Mesenchymal stem cell (in vitro differentiated cells and primary cell): Measurements from ENCODE around the gene SKIL.

Source experiments
- DNase-seq: peaks from one replicate; pipeline ENCODE4 v3.0.0-alpha.2; 2013
- H2AFZ ChIP-seq: one replicate; pipeline ENCODE4 v1.6.1; 2013; ENCODE audit warnings: low read depth, mild to moderate bottlenecking, control low read depth, inconsistent platforms, low read length, moderate library complexity
- H2AK5ac ChIP-seq: 2 replicates; pipeline ENCODE4 v1.6.1; 2013; ENCODE audit warnings: low read length, moderate library complexity, mild to moderate bottlenecking, inconsistent platforms; ENCODE audit not compliant: severe bottlenecking
- H2BK120ac ChIP-seq: one replicate; pipeline ENCODE4 v1.6.1; 2013; ENCODE audit warnings: low read depth, mild to moderate bottlenecking, inconsistent platforms, low read length, moderate library complexity
- H2BK12ac ChIP-seq, 2 experiments: one replicate each; pipeline ENCODE4 v1.6.1; 2013; ENCODE audit warnings: inconsistent platforms in 2 of 2, low read length in 2 of 2, mild to moderate bottlenecking in 2 of 2, moderate library complexity in 2 of 2, control low read depth in 1 of 2
- H2BK15ac ChIP-seq: one replicate; pipeline ENCODE4 v1.6.1; 2013; ENCODE audit warnings: mild to moderate bottlenecking, low read depth, inconsistent platforms; ENCODE audit not compliant: poor library complexity, severe bottlenecking
- H2BK5ac ChIP-seq: 2 replicates; pipeline ENCODE4 v1.6.1; 2013; ENCODE audit warnings: low read depth, mild to moderate bottlenecking, low read length, control low read depth, inconsistent platforms; ENCODE audit not compliant: poor library complexity, severe bottlenecking
- H3K14ac ChIP-seq, 2 experiments: one replicate each; pipeline ENCODE4 v1.6.1; 2013; ENCODE audit warnings: inconsistent platforms in 2 of 2, low read length in 2 of 2, control low read depth in 1 of 2, mild to moderate bottlenecking in 1 of 2, moderate library complexity in 1 of 2
- H3K18ac ChIP-seq, 2 experiments: one replicate each; pipeline ENCODE4 v1.6.1; 2013; ENCODE audit warnings: inconsistent platforms in 2 of 2, low read length in 2 of 2, control low read depth in 1 of 2, low read depth in 1 of 2, mild to moderate bottlenecking in 1 of 2
- H3K23ac ChIP-seq, 2 experiments: one replicate each; pipeline ENCODE4 v1.6.1; 2013; ENCODE audit warnings: inconsistent platforms in 2 of 2, low read length in 2 of 2, mild to moderate bottlenecking in 2 of 2, moderate library complexity in 2 of 2, control low read depth in 1 of 2
- H3K27ac ChIP-seq: 2 replicates; pipeline ENCODE4 v1.5.1; 2013; ENCODE audit warnings: mild to moderate bottlenecking, moderate library complexity, low read length, control low read depth, inconsistent platforms; ENCODE audit not compliant: poor library complexity, severe bottlenecking
- H3K27me3 ChIP-seq, 2 experiments: 2 replicates each; pipeline versions ENCODE4 v1.6.1 to v1.7.0; 2013; ENCODE audit warnings: low read length in 2 of 2, mild to moderate bottlenecking in 2 of 2, moderate library complexity in 2 of 2, control low read depth in 1 of 2, inconsistent platforms in 1 of 2; ENCODE audit not compliant: control insufficient read depth in 1 of 2, insufficient read depth in 1 of 2
- H3K36me3 ChIP-seq, 2 experiments: 2 replicates each; pipeline versions ENCODE4 v1.6.1 to v1.7.0; 2013; ENCODE audit warnings: low read length in 2 of 2, control low read depth in 1 of 2, inconsistent platforms in 1 of 2, low read depth in 1 of 2, mild to moderate bottlenecking in 1 of 2; ENCODE audit not compliant: insufficient read depth in 2 of 2, control insufficient read depth in 1 of 2
- H3K4ac ChIP-seq, 2 experiments: one replicate each; pipeline ENCODE4 v1.6.1; 2013; ENCODE audit warnings: inconsistent platforms in 2 of 2, low read length in 2 of 2, mild to moderate bottlenecking in 2 of 2, moderate library complexity in 2 of 2, control low read depth in 1 of 2, low read depth in 1 of 2
- H3K4me1 ChIP-seq: 2 replicates; pipeline ENCODE4 v1.6.1; 2013; ENCODE audit warnings: low read depth, low read length, control low read depth; ENCODE audit not compliant: control insufficient read depth, insufficient read depth
- H3K4me2 ChIP-seq: 2 replicates; pipeline ENCODE4 v1.6.1; 2013; ENCODE audit warnings: low read length, mild to moderate bottlenecking, inconsistent platforms; ENCODE audit not compliant: poor library complexity, severe bottlenecking
- H3K4me3 ChIP-seq, 2 experiments: 2 replicates each; pipeline versions ENCODE4 v1.5.1 to v1.7.0; 2013; ENCODE audit warnings: low read length in 2 of 2, mild to moderate bottlenecking in 2 of 2, control low read depth in 1 of 2, low read depth in 1 of 2; ENCODE audit not compliant: insufficient read depth in 1 of 2
- H3K79me1 ChIP-seq: replicated peaks from 2 replicates; pipeline ENCODE4 v1.6.1; 2013; ENCODE audit warnings: mild to moderate bottlenecking, control low read depth, low read length, inconsistent platforms; ENCODE audit not compliant: poor library complexity, severe bottlenecking
- H3K9ac ChIP-seq: 2 replicates; pipeline ENCODE4 v1.7.0; 2013; ENCODE audit warnings: mild to moderate bottlenecking, low read length, moderate library complexity
- H3K9me3 ChIP-seq: 2 replicates; pipeline ENCODE4 v1.7.0; 2013; ENCODE audit warnings: mild to moderate bottlenecking, low read length; ENCODE audit not compliant: control insufficient read depth
- H4K8ac ChIP-seq: one replicate; pipeline ENCODE4 v1.6.1; 2013; ENCODE audit warnings: inconsistent platforms, mild to moderate bottlenecking, low read length, moderate library complexity
- H4K91ac ChIP-seq: one replicate; pipeline ENCODE4 v1.6.1; 2013; ENCODE audit warnings: mild to moderate bottlenecking, low read length, inconsistent platforms
- WGBS: methylation state at CpG from one replicate; pipeline ENCODE4 v1.1.7; 2013; ENCODE audit warnings: mixed read lengths; 5-methylcytosine and 5-hydroxymethylcytosine counted together

SKIL gene

DNA sequence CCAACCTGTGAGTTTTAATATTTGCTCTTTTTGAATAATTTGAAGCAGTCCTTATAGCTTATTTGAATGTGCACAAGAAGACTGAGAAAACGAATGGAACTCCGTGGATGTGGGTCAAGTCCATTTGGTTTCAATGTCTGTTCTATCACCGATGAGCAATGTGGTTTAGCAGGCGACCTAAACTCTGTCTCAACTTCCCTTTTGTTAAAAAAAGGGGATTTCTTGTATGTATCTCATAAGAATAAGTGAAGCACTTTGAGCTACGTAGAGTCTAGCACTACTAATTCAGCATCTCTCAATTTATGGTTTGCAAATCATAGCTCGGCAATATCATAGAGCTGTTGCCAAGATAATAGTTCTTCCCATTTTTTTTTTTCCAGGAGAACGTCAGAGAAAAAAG is 4.6 kb upstream of the SKIL start:
- Histone ChIP-seq H2BK15ac (no peak overlapping the region), H3K27ac (no peak overlapping the region), H2BK120ac (no peak overlapping the region), H3K9ac (no peak overlapping the region), H3K4me2 (no peak overlapping the region), H4K91ac (no peak overlapping the region), H3K14ac (no peak overlapping the region), H2AFZ (no peak overlapping the region), H3K18ac (no peak overlapping the region), H2BK5ac (no peak overlapping the region), H3K9me3 (no peaks in the 10 kb centered on the region), H3K79me1 (no peaks in the 10 kb centered on the region), H3K23ac (no peak overlapping the region), H3K36me3 (no peaks in the 10 kb centered on the region), H4K8ac (no peak overlapping the region), H2BK12ac (no peak overlapping the region), H3K4me1 (peaks cover 1% of the 10 kb centered on the region), H3K4me3 (no peak overlapping the region), H3K27me3 (no peaks in the 10 kb centered on the region), H2AK5ac (no peak overlapping the region), H3K4ac (no peak overlapping the region)
- DNase-seq: no peak
- WGBS: 91% methylated on average over 5 of the region's 7 CpGs

DNA sequence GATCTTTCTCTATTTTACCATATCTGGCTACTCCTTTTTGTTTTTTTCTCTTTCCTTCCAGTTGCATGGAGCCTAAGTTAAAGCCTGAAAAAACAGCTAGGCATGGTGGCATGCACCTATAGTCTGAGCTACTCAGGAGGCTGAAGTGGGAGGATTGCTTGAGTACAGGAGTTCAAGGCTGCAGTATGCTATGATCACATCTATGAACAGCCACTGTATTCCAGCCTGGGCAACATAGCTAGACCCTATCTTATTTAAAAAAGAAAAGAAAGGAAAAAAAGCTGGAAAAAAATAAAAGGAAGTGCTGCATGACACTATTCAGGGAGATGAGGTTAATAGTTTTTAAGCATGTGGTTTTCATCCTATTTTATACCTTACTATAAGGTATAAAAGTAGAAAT is 4.0 kb upstream of the SKIL start:
- no peaks in the 10 kb centered on the region for H3K79me1 ChIP-seq
- no peak overlapping the region for H3K18ac ChIP-seq
- no peaks in the 10 kb centered on the region for H3K9me3 ChIP-seq
- H3K23ac ChIP-seq: no peak overlapping the region
- H4K8ac ChIP-seq: no peak overlapping the region
- H3K9ac ChIP-seq: no peak overlapping the region
- no peak overlapping the region for H2BK12ac ChIP-seq
- peaks cover 1% of the 10 kb centered on the region for H3K4me1 ChIP-seq
- no peak overlapping the region for H3K4me2 ChIP-seq
- H2AK5ac ChIP-seq: no peak overlapping the region
- H3K36me3 ChIP-seq: no peaks in the 10 kb centered on the region
- no peak overlapping the region for H4K91ac ChIP-seq
- no peak overlapping the region for H3K4ac ChIP-seq
- H2BK5ac ChIP-seq: no peak overlapping the region
- no peak overlapping the region for H2BK120ac ChIP-seq
- H3K14ac ChIP-seq: no peak overlapping the region
- no peak overlapping the region for H3K4me3 ChIP-seq
- DNase-seq: no peak
- no peak overlapping the region for H2AFZ ChIP-seq
- H3K27me3 ChIP-seq: no peaks in the 10 kb centered on the region
- no peak overlapping the region for H3K27ac ChIP-seq
- no peak overlapping the region for H2BK15ac ChIP-seq

DNA sequence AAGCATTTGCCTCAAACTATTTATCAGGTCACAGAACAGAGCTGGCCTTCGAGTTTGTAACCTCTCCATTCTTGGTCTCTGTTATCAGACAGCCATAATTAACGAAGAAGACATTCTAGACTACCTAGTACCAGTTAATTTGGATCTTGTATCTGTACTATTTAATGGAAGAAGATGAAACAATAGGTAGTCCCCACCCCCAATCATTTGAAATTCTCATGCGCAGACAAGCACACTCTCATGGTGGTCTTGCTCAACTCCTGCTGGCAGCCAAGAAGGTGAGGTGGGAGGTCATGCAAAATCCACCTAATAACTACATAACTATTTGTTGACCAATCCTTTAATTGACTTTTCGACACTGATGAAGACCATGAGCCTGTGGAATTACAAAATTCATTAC is 2.8 kb upstream of the SKIL start:
- Histone ChIP-seq H2AFZ (no peak overlapping the region), H3K27ac (no peak overlapping the region), H2AK5ac (no peak overlapping the region), H3K18ac (no peak overlapping the region), H4K8ac (no peak overlapping the region), H4K91ac (no peak overlapping the region), H3K4me2 (no peak overlapping the region), H3K14ac (no peak overlapping the region), H3K36me3 (no peaks in the 10 kb centered on the region), H3K4ac (peak overlapping the region in 1 of 2 experiments; percentile 26), H3K4me1 (peaks cover 1% of the 10 kb centered on the region), H2BK120ac (no peak overlapping the region), H3K4me3 (no peak overlapping the region), H2BK12ac (peak overlapping the region in 1 of 2 experiments; percentile 48), H2BK5ac (no peak overlapping the region), H3K27me3 (no peaks in the 10 kb centered on the region), H3K9ac (no peak overlapping the region), H3K79me1 (no peaks in the 10 kb centered on the region), H2BK15ac (no peak overlapping the region), H3K9me3 (no peaks in the 10 kb centered on the region), H3K23ac (no peak overlapping the region)
- DNase-seq: no peak
- 100% methylated on average over 2 of the region's 4 CpGs for WGBS

DNA sequence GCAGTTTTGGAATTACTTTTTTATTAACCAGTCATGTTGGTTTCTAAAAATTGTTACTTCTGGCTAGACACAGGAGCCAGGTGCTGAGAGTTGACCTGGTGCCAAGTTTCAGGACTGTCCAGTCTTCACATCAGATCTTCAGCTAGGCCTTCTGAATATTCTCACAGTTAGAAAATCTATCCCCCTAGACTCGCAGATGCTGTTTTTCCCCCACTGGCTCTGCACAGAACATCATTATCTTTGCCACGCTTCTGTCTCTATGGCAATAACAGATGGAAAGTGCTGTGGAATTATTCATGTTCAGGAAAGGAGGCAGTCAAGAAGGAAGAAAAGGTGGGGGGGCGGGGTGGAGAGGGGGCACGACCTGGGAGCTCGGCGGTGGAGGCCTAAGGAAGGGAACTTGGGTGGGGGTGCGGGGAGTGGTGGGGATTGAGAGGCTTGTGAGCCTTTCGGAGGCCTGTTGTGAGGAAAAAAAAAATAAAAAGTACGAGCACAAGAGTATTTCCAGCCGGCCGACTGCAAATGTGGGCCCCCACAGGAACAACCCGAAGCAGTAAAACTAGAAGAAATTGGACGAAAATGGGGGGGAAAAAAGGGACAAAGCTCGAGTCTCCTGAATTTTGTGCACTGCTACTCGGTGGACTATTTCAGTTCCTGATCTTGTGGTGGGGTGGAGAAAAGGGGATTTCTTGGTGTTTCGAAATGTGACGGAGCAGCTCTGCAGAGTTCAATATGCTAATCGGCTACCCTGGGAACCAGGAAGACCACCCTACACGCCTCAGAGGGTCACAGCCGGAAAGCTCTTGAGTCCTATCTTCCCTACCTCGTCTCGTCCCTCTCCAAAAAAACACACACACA is 1.5 kb upstream of the SKIL start:
- Histone ChIP-seq H2BK12ac (peak overlapping the region in 1 of 2 experiments; percentile 63), H2BK15ac (no peak overlapping the region), H3K4me1 (peaks cover 3% of the 10 kb centered on the region), H2AFZ (no peak overlapping the region), H4K91ac (peak overlapping the region; percentile 48), H3K27ac (peak overlapping the region; percentile 97), H3K23ac (no peak overlapping the region), H3K9ac (peak overlapping the region; percentile 90), H4K8ac (peak overlapping the region; percentile 82), H3K18ac (peak overlapping the region; percentile 31 to 71), H3K4me3 (peak overlapping the region in 1 of 2 experiments; percentile 77), H3K9me3 (no peaks in the 10 kb centered on the region), H3K79me1 (peaks cover 2% of the 10 kb centered on the region), H2BK120ac (peak overlapping the region; percentile 74), H2BK5ac (peak overlapping the region; percentile 85), H3K36me3 (peaks cover 2 to 4% of the 10 kb centered on the region in 2 experiments), H3K4ac (peak overlapping the region in 1 of 2 experiments; percentile 60), H2AK5ac (peak overlapping the region; percentile 59), H3K4me2 (peak overlapping the region; percentile 51), H3K27me3 (no peaks in the 10 kb centered on the region), H3K14ac (no peak overlapping the region)
- WGBS: 3% methylated on average over 17 of the region's 22 CpGs
- peak; percentile 91 for DNase-seq
